ENCODE results near the gene DEFB129.
"Not testable (repeated sequence)": the region's sequence is repeated elsewhere in the genome, so short reads cannot be mapped to it uniquely, and the experiment has no call there.

DEFB129 gene

DNA sequence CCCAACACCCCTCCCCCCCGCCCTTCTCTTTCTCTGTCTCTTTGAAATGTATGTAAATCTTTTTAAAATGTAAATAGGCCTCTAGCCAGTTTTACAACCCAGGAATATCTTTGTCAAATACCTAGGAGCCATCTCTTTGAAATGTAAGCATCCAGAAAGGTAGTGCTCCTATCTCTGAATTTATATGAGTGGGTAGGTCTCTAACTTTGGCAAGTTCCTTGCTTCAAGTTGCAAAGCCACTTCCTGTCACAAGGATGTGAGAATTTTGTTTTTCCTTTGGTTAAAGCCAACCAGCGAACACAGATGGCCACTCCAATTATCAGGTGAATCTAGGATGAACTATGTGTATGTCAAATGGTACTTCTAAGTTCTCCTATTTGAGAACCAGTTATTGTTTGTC, 24.3 kb downstream of the DEFB129 start:
- no CpG with 5 or more reads among the region's 2 CpGs for WGBS, 2 donors (ENCODE audit: extremely low coverage in 2 of 2, insufficient read length in 2 of 2, insufficient replicate concordance in 1 of 2)
- no peak overlapping the region for H3K18ac ChIP-seq (ENCODE audit: low read length)
- no peak overlapping the region for H3K14ac ChIP-seq (ENCODE audit: low read length)
- peaks cover 0 to 12% (median 0%) of the 10 kb centered on the region in 3 experiments for H3K27me3 ChIP-seq (ENCODE audit: control insufficient read depth in 3 of 3, insufficient read depth in 3 of 3, low read depth in 1 of 3, low read length in 3 of 3)
- no peak overlapping the region for H2BK15ac ChIP-seq (ENCODE audit: low read length)
- DNase-seq (ENCODE audit: low spot score), result no peak
- no peaks in the 10 kb centered on the region for H3K9me3 ChIP-seq (replicated peaks in 1 of 2; ENCODE audit: control insufficient read depth in 2 of 2, insufficient read depth in 1 of 2, low read depth in 1 of 2, low read length in 2 of 2)
- no peak overlapping the region for H3K4ac ChIP-seq (ENCODE audit: low read length)
- no peak overlapping the region for H2BK12ac ChIP-seq (ENCODE audit: low read length)
- H2AK5ac ChIP-seq (ENCODE audit: low read depth, low read length), result no peak overlapping the region
- H3K23ac ChIP-seq (ENCODE audit: low read depth, low read length, poor library complexity), result no peak overlapping the region
- H3K4me3 ChIP-seq (ENCODE audit: low read length in 2 of 2), result no peak overlapping the region
- no peak overlapping the region for H2BK120ac ChIP-seq (ENCODE audit: low read depth, low read length)
- H3K36me3 ChIP-seq (replicated peaks in 1 of 2; ENCODE audit: control insufficient read depth in 2 of 2, insufficient read depth in 2 of 2, low read length in 2 of 2), result no peaks in the 10 kb centered on the region
- no peak overlapping the region for H2BK5ac ChIP-seq (ENCODE audit: low read length)
- no peak overlapping the region for H4K8ac ChIP-seq (ENCODE audit: low read depth, low read length)
- no peak overlapping the region for H4K91ac ChIP-seq (ENCODE audit: low read depth, low read length, poor library complexity)
- H3K79me1 ChIP-seq (ENCODE audit: low read depth, low read length), result no peaks in the 10 kb centered on the region
- H2AFZ ChIP-seq (ENCODE audit: low read length), result no peak overlapping the region
- no peak overlapping the region for H3K4me2 ChIP-seq (ENCODE audit: insufficient read depth, low read length, poor library complexity, severe bottlenecking)
- no peaks in the 10 kb centered on the region for H3K4me1 ChIP-seq (ENCODE audit: control insufficient read depth in 2 of 2, insufficient read depth in 1 of 2, low read depth in 1 of 2, low read length in 2 of 2)
- H3K9ac ChIP-seq (ENCODE audit: low read depth, low read length, poor library complexity), result no peak overlapping the region
- H3K27ac ChIP-seq (replicated peaks; ENCODE audit: low read length), result no peak overlapping the region

DNA sequence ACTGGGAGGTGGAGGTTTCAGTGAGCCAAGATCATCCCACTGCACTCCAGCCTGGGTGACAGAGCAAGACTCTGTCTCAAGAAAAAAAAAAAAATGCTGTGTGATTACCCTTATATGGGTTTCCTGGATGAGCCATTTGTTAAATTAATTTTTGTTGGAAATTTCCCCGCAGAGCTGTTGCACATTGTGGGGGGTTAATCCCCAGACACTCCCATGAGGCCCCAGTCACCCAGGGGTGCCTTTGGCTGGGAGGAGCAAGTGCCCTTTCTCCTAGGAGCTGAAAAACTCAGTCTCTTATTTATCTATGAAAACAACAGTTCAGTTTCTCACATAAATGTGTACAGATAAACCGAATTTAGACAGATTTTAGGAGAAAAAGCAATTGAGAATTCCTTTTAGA, 25.7 kb downstream of the DEFB129 start:
- Histone ChIP-seq H2AK5ac (ENCODE audit: low read depth, low read length) (no peak overlapping the region), H3K23ac (ENCODE audit: low read depth, low read length, poor library complexity) (no peak overlapping the region), H3K9ac (ENCODE audit: low read depth, low read length, poor library complexity) (no peak overlapping the region), H2BK12ac (ENCODE audit: low read length) (no peak overlapping the region), H4K8ac (ENCODE audit: low read depth, low read length) (no peak overlapping the region), H3K27ac (replicated peaks; ENCODE audit: low read length) (no peak overlapping the region), H3K36me3 (replicated peaks in 1 of 2; ENCODE audit: control insufficient read depth in 2 of 2, insufficient read depth in 2 of 2, low read length in 2 of 2) (no peaks in the 10 kb centered on the region), H3K79me1 (ENCODE audit: low read depth, low read length) (no peaks in the 10 kb centered on the region), H3K4me3 (ENCODE audit: low read length in 2 of 2) (no peak overlapping the region), H3K4ac (ENCODE audit: low read length) (no peak overlapping the region), H2BK15ac (ENCODE audit: low read length) (no peak overlapping the region), H3K27me3 (ENCODE audit: control insufficient read depth in 3 of 3, insufficient read depth in 3 of 3, low read depth in 1 of 3, low read length in 3 of 3) (peaks cover 0 to 22% (median 3%) of the 10 kb centered on the region in 3 experiments), H3K18ac (ENCODE audit: low read length) (no peak overlapping the region), H4K91ac (ENCODE audit: low read depth, low read length, poor library complexity) (no peak overlapping the region), H3K14ac (ENCODE audit: low read length) (no peak overlapping the region), H2BK120ac (ENCODE audit: low read depth, low read length) (no peak overlapping the region), H2AFZ (ENCODE audit: low read length) (no peak overlapping the region), H3K4me1 (ENCODE audit: control insufficient read depth in 2 of 2, insufficient read depth in 1 of 2, low read depth in 1 of 2, low read length in 2 of 2) (no peaks in the 10 kb centered on the region), H3K4me2 (ENCODE audit: insufficient read depth, low read length, poor library complexity, severe bottlenecking) (no peak overlapping the region), H2BK5ac (ENCODE audit: low read length) (no peak overlapping the region), H3K9me3 (replicated peaks in 1 of 2; ENCODE audit: control insufficient read depth in 2 of 2, insufficient read depth in 1 of 2, low read depth in 1 of 2, low read length in 2 of 2) (no peaks in the 10 kb centered on the region)
- no CpG with 5 or more reads among the region's 2 CpGs for WGBS, 2 donors (ENCODE audit: extremely low coverage in 2 of 2, insufficient read length in 2 of 2, insufficient replicate concordance in 1 of 2)
- DNase-seq (ENCODE audit: low spot score), result no peak

DNA sequence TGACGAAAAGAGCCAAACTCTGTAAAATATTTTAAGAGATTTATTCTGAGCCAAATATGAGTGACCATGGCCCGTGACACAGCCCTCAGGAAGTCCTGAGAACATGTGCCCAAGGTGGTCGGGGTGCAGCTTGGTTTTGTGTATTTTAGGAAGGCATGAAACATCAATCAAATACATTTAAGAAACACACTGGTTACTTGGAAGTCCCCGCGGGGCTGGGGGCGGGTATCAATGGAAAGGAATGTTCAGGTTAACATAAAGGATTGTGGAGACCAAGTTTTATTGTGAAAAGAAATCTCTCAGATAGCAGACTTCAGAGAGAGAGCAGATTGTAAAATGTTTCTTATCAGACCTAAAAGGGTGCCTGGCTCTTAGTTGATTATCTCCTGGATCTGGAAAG, 26.4 kb downstream of the DEFB129 start:
- not testable (repeated sequence) for H3K27ac ChIP-seq (replicated peaks; ENCODE audit: low read length); H3K9me3 ChIP-seq (replicated peaks in 1 of 2; ENCODE audit: control insufficient read depth in 2 of 2, insufficient read depth in 1 of 2, low read depth in 1 of 2, low read length in 2 of 2); H3K4me3 ChIP-seq (ENCODE audit: low read length in 2 of 2); H3K4ac ChIP-seq (ENCODE audit: low read length); H3K4me2 ChIP-seq (ENCODE audit: insufficient read depth, low read length, poor library complexity, severe bottlenecking); H2BK5ac ChIP-seq (ENCODE audit: low read length); H2BK12ac ChIP-seq (ENCODE audit: low read length); H4K91ac ChIP-seq (ENCODE audit: low read depth, low read length, poor library complexity); H3K14ac ChIP-seq (ENCODE audit: low read length); H2AFZ ChIP-seq (ENCODE audit: low read length); H3K4me1 ChIP-seq (ENCODE audit: control insufficient read depth in 2 of 2, insufficient read depth in 1 of 2, low read depth in 1 of 2, low read length in 2 of 2); H2BK120ac ChIP-seq (ENCODE audit: low read depth, low read length); H2AK5ac ChIP-seq (ENCODE audit: low read depth, low read length); H3K36me3 ChIP-seq (replicated peaks in 1 of 2; ENCODE audit: control insufficient read depth in 2 of 2, insufficient read depth in 2 of 2, low read length in 2 of 2); H3K18ac ChIP-seq (ENCODE audit: low read length); H2BK15ac ChIP-seq (ENCODE audit: low read length); H4K8ac ChIP-seq (ENCODE audit: low read depth, low read length); H3K79me1 ChIP-seq (ENCODE audit: low read depth, low read length); H3K23ac ChIP-seq (ENCODE audit: low read depth, low read length, poor library complexity); H3K9ac ChIP-seq (ENCODE audit: low read depth, low read length, poor library complexity); DNase-seq (ENCODE audit: low spot score)
- peaks cover 0 to 28% (median 5%) of the 10 kb centered on the region in 3 experiments for H3K27me3 ChIP-seq (ENCODE audit: control insufficient read depth in 3 of 3, insufficient read depth in 3 of 3, low read depth in 1 of 3, low read length in 3 of 3)
- no CpG with 5 or more reads among the region's 6 CpGs for WGBS, 2 donors (ENCODE audit: extremely low coverage in 2 of 2, insufficient read length in 2 of 2, insufficient replicate concordance in 1 of 2)

DNA sequence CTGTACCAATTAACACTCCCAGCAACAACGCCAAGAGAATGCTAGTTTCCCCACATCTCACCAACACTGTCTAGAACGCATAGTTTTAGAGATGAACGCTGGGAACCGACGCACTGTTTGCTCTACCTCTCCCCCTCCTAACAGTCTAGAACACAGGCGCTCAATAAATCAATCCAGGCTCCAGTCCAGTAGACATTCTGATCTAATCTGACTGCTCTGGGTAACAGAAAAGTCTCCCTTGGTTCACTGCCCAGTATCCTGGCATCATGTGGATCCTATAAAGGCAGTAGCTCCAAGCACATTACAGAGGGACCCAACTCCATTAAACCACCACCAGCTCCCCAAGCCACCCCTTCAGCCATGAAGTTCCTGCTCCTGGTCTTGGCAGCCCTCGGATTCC, 30.4 kb downstream of the DEFB129 start, which contains the start of gene DEFB132:
TSS of gene DEFB132 (plus strand) at position 306 of the 400 bp plus-strand sequence. CDS start at position 361, 55 bp downstream.
- Histone ChIP-seq H3K4ac (ENCODE audit: low read length) (no peak within 1 kb of the TSS), H3K27me3 (ENCODE audit: control insufficient read depth in 3 of 3, insufficient read depth in 3 of 3, low read depth in 1 of 3, low read length in 3 of 3) (peaks cover 0 to 26% (median 5%) of the 10 kb centered on the region in 3 experiments), H2BK15ac (ENCODE audit: low read length) (no peak within 1 kb of the TSS), H2AK5ac (ENCODE audit: low read depth, low read length) (no peak within 1 kb of the TSS), H3K14ac (ENCODE audit: low read length) (no peak within 1 kb of the TSS), H3K9ac (ENCODE audit: low read depth, low read length, poor library complexity) (no peak within 1 kb of the TSS), H4K91ac (ENCODE audit: low read depth, low read length, poor library complexity) (no peak within 1 kb of the TSS), H2AFZ (ENCODE audit: low read length) (no peak within 1 kb of the TSS), H2BK12ac (ENCODE audit: low read length) (no peak within 1 kb of the TSS), H3K79me1 (ENCODE audit: low read depth, low read length) (no peaks in the 10 kb centered on the region), H3K36me3 (replicated peaks in 1 of 2; ENCODE audit: control insufficient read depth in 2 of 2, insufficient read depth in 2 of 2, low read length in 2 of 2) (no peaks in the 10 kb centered on the region), H3K23ac (ENCODE audit: low read depth, low read length, poor library complexity) (no peak within 1 kb of the TSS), H3K4me2 (ENCODE audit: insufficient read depth, low read length, poor library complexity, severe bottlenecking) (no peak within 1 kb of the TSS), H2BK5ac (ENCODE audit: low read length) (no peak within 1 kb of the TSS), H3K4me3 (ENCODE audit: low read length in 2 of 2) (no peak within 1 kb of the TSS), H4K8ac (ENCODE audit: low read depth, low read length) (no peak within 1 kb of the TSS), H3K18ac (ENCODE audit: low read length) (no peak within 1 kb of the TSS), H2BK120ac (ENCODE audit: low read depth, low read length) (no peak within 1 kb of the TSS), H3K4me1 (ENCODE audit: control insufficient read depth in 2 of 2, insufficient read depth in 1 of 2, low read depth in 1 of 2, low read length in 2 of 2) (no peaks in the 10 kb centered on the region), H3K9me3 (replicated peaks in 1 of 2; ENCODE audit: control insufficient read depth in 2 of 2, insufficient read depth in 1 of 2, low read depth in 1 of 2, low read length in 2 of 2) (no peaks in the 10 kb centered on the region), H3K27ac (replicated peaks; ENCODE audit: low read length) (no peak within 1 kb of the TSS)
- DNase-seq (ENCODE audit: low spot score), result no peak
- WGBS, 2 donors (ENCODE audit: extremely low coverage in 2 of 2, insufficient read length in 2 of 2, insufficient replicate concordance in 1 of 2), result no CpG with 5 or more reads among the region's 7 CpGs

Data from neuronal stem cell (in vitro differentiated cells).